HG03565 (cell line): ENCODE data around the gene PODN.

Experiments
- ATAC-seq: cut with Tn5 transposase; IDR thresholded peaks from one replicate; pipeline ENCODE4 v1.9.1; 2021; ENCODE audit warnings: mild to moderate bottlenecking, moderate library complexity; ENCODE audit not compliant: unreplicated experiment

The PODN gene

DNA sequence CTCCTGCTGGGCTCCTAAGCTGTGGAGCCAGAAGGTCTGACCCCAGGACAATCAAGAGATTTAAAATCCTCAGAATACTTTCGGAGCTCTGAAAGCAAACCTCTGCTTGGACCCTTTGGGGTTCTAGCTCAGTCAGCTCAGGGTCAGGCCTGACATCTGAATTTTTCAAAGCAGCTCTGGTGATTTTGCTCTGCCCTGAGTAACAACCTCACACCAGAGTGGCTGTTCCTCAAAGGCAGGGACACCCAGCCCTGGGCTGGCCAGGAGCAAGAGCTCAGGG is 68.5 kb downstream of the PODN start:
- no peak for ATAC-seq

DNA sequence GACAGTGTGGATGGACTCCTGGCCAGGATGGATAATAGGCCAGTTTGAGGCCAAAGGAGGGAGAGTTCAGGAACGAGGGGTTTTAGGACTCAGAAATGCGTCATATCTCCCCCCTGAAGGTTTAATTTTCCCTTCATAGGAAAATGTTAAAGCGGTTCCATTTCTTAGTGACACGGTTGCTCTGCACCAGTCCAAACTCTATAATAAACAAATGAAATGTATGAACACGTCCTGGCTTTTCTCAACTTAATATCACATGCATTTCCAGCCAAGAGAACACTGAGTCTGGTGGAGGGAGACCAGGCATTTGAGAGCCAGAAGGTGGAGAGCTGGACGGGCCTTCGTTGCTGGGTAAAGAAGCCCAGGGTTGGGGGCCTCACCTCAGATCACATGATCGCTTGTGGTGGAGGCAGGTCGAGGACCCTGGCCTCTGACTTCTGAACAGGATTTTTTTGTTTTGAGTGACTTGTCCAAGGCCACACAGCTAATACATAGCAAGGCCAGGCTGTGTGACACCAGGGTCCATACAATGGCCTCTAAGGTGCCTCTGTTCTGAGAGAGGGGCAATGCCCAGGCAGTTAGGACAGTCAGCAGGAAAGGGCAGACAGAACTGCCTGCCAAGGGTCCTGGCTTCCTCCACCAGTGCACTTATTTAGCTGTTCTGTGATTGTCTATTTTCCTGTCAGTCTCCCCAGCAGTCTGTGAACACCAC is 69.0 kb downstream of the PODN start:
- no peak for ATAC-seq

DNA sequence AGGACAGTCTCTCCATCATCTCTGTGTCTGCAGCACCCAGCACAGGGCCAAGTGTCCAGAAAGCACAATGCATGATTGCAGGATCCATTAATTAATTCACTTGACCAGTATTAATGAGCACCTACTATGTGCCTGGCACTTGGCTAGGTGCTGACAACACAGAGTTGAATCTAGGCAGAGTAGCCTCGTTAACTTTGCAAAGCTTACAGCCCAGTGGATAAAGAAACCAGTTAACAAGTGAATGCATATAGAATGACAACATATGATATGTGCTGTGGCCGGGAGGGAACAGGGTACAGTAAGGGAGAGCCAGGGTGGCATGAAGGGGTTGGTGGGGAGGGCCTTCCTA is 69.6 kb downstream of the PODN start:
- ATAC-seq: no peak

GRCh38 chr1:53132176-53132575 is 70.2 kb downstream of the PODN start:
- ATAC-seq: no peak

GRCh38 chr1:53133261-53134041 is 71.4 kb downstream of the PODN start:
- ATAC-seq: no peak

GRCh38 chr1:53134042-53134485 is 72.1 kb downstream of the PODN start:
- no peak for ATAC-seq
